Epithelial cell of umbilical artery (primary cell): ENCODE data around the gene FLOT1. TPM values are rescaled to one million over a fixed set of nuclear protein-coding genes. Genes with fewer than 3 reads are reported as not detected.

Source experiments
- total RNA-seq: library from RNA; depleted of rRNA; stranded (reverse); fragments of >200 nt; gene quantifications from 2 replicates; pipeline ENCODE4 v1.2.3, GENCODE V29; 2014

Gene FLOT1
- total RNA-seq: 31.5 and 64.0 TPM in 2 replicates

DNA sequence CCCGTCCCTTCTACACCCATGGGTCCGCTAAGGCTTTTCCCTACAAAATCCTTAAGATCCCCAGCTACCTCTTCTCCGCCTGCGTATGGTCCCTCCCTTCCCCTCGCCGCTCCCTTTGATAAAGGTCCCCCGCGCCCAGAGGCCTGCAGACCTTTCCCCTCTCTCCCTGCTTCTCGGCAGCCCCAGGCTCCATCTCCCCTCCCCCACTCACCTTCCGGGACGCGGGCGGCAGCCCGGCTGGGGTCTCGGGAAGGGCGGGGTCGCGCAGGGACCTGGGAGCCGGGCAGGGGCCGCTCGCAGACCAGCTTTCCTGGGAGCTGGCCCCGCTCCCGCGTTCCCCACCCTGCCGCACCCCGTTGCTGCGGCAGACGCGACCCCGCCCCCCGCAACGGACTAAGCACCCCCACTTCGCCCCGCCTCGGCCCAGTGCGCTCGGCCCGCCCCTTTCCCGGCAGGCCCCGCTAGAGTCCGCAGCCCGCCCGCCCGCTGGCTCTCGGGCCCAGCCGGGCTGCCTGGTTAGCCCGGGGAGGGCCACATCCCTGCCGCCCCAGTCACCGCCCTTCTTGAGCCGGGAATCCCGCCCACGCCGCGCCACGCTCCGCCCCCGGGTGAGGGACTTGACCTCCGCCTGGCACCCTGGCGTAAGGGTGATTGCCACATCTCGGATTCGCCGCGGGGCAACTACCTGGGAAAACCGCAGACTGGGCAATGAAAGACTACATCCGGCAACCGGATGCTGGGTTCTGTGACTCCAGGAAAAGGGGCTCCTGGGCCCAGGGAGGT is at the start of gene FLOT1:
TSS of gene FLOT1 (minus strand) at position 372 of the 783 bp plus-strand sequence. CDS start 498 bp downstream, outside the sequence.

GRCh38 chr6:30744054-30744805 is 1.7 kb upstream of the FLOT1 start, which contains the start of gene IER3:
Gene IER3 (minus strand): TSS chr6:30744547. CDS start chr6:30744518, 29 bp downstream.

GRCh38 chr6:30719791-30720737 is 22.4 kb downstream of the FLOT1 start, which contains the start of gene TUBB:
Gene TUBB (plus strand): TSS chr6:30720352. CDS start chr6:30720507, 155 bp downstream.

GRCh38 chr6:30717129-30717844 is 25.2 kb downstream of the FLOT1 start, which contains the start of gene MDC1:
Gene MDC1 (minus strand): TSS chr6:30717281. CDS start chr6:30715175, 2,106 bp downstream.

GRCh38 chr6:30690403-30691207 is 51.9 kb downstream of the FLOT1 start, which contains the start of gene NRM:
Gene NRM (minus strand): TSS chr6:30690984. CDS start chr6:30690974, 10 bp downstream.

GRCh38 chr6:30686009-30686907 is 56.2 kb downstream of the FLOT1 start, which contains the start of gene PPP1R18:
Gene PPP1R18 (minus strand): TSS chr6:30686645. CDS start chr6:30686018, 627 bp downstream.

Other genes with a start within 250 kb of the FLOT1 start
- gene GNL1, start 186.2 kb downstream of the FLOT1 start, total RNA-seq: 41.6 and 45.1 TPM in 2 replicates
- gene PRR3, start 185.4 kb downstream of the FLOT1 start, total RNA-seq: 1.5 and 2.6 TPM in 2 replicates
- gene ABCF1, start 171.2 kb downstream of the FLOT1 start, total RNA-seq: 43.5 and 44.2 TPM in 2 replicates
- gene PPP1R10, start 125.4 kb downstream of the FLOT1 start, total RNA-seq: 8.8 and 12.9 TPM in 2 replicates
- 55.5 and 57.3 TPM in 2 replicates for gene MRPS18B, start 124.8 kb downstream of the FLOT1 start, total RNA-seq
- 2.6 and 5.8 TPM in 2 replicates for gene ATAT1, start 115.8 kb downstream of the FLOT1 start, total RNA-seq
- gene C6orf136, start 95.6 kb downstream of the FLOT1 start, total RNA-seq: 3.2 and 4.5 TPM in 2 replicates
- gene DHX16, start 69.7 kb downstream of the FLOT1 start, total RNA-seq: 38.3 and 41.0 TPM in 2 replicates
- 48.1 and 49.8 TPM in 2 replicates for gene PPP1R18, start 56.0 kb downstream of the FLOT1 start, total RNA-seq
- gene NRM, start 51.7 kb downstream of the FLOT1 start, total RNA-seq: 1.9 and 3.8 TPM in 2 replicates
- 6.2 and 7.5 TPM in 2 replicates for gene MDC1, start 25.4 kb downstream of the FLOT1 start, total RNA-seq
- gene TUBB, start 22.3 kb downstream of the FLOT1 start, total RNA-seq: 311 and 367 TPM in 2 replicates
- gene IER3, start 1.9 kb upstream of the FLOT1 start, total RNA-seq: 160 and 166 TPM in 2 replicates
- 8.1 and 8.8 TPM in 2 replicates for gene DDR1, start 141.8 kb upstream of the FLOT1 start, total RNA-seq
- gene GTF2H4, start 165.5 kb upstream of the FLOT1 start, total RNA-seq: 10.1 and 16.3 TPM in 2 replicates
- gene VARS2, start 171.6 kb upstream of the FLOT1 start, total RNA-seq: 15.9 and 27.8 TPM in 2 replicates
- not detected in 2 replicates for gene SFTA2, start 189.5 kb upstream of the FLOT1 start, total RNA-seq
- gene MUCL3, start 198.3 kb upstream of the FLOT1 start, total RNA-seq: not detected in 2 replicates
- not detected in 2 replicates for gene MUC21, start 241.0 kb upstream of the FLOT1 start, total RNA-seq